PC-9 (cell line): ENCODE results near the gene TRIM38. TPM values are rescaled to one million over a fixed set of nuclear protein-coding genes. Genes with fewer than 3 reads are reported as not detected.
A peak's percentile ranks its signal among the peaks of the same experiment; 100 is the strongest.

Experiments
- BruUV-seq: library from RNA; stranded (reverse); fragments of 400-500 nt; replicated peaks from 2 replicates; lab custom pipeline; 2021; lab: Mats Ljungman, UMichigan
- CTCF ChIA-PET: fragments of 300-600 bp; sonication (Branson Sonifier 250); formaldehyde crosslinking; loops from one replicate; lab custom pipeline; 2022; ENCODE audit warnings: antibody characterized with exemption; lab: Charles Lee
- POLR2A ChIA-PET: fragments of 300-600 bp; sonication (Branson Sonifier 250); formaldehyde crosslinking; loops from one replicate; lab custom pipeline; 2022; ENCODE audit warnings: antibody characterized with exemption; ENCODE audit not compliant: unreplicated experiment; lab: Charles Lee
- DNase-seq, 2 experiments: peaks; one replicate each; pipeline versions ENCODE4 v3.0.0 to v3.0.0-alpha.2; 2015 to 2022; ENCODE audit warnings: mixed read lengths in 1 of 2
- H2AFZ ChIP-seq: fragments of 200-600 bp; sonication (generic); 2 replicates; pipeline ENCODE4 v1.8.1; 2017; ENCODE audit warnings: antibody characterized with exemption
- H3F3A ChIP-seq: fragments of 200-600 bp; sonication (generic); 2 replicates; pipeline ENCODE4 v1.8.1; 2017; ENCODE audit warnings: antibody characterized with exemption, mild to moderate bottlenecking, low read depth; ENCODE audit not compliant: insufficient read depth
- H3K27ac ChIP-seq: fragments of 200-600 bp; sonication (generic); 2 replicates; pipeline ENCODE4 v1.6.1; 2016; ENCODE audit warnings: mixed run types
- H3K27me3 ChIP-seq: fragments of 200-600 bp; sonication (generic); 2 replicates; pipeline ENCODE4 v1.6.1; 2016; ENCODE audit warnings: low read depth, mixed run types; ENCODE audit not compliant: insufficient read depth
- H3K36me3 ChIP-seq: fragments of 200-600 bp; sonication (generic); 2 replicates; pipeline ENCODE4 v1.6.1; 2016; ENCODE audit warnings: low read depth, mixed run types
- H3K4me1 ChIP-seq: fragments of 200-600 bp; sonication (generic); replicated peaks from 2 replicates; pipeline ENCODE4 v1.6.1; 2016; ENCODE audit warnings: mixed run types; ENCODE audit not compliant: insufficient read depth
- H3K4me2 ChIP-seq: fragments of 200-600 bp; sonication (generic); 2 replicates; pipeline ENCODE4 v1.6.1; 2017; ENCODE audit warnings: mixed run types
- H3K4me3 ChIP-seq: fragments of 200-600 bp; sonication (generic); 2 replicates; pipeline ENCODE4 v1.6.1; 2016; ENCODE audit warnings: mixed run types
- H3K79me2 ChIP-seq: fragments of 200-600 bp; sonication (generic); 2 replicates; pipeline ENCODE4 v1.6.1; 2017; ENCODE audit warnings: low read depth, mixed run types
- H3K9me2 ChIP-seq: fragments of 200-600 bp; sonication (generic); 2 replicates; pipeline ENCODE4 v1.8.1; 2017; ENCODE audit warnings: mild to moderate bottlenecking; ENCODE audit not compliant: insufficient read depth
- H3K9me3 ChIP-seq: fragments of 200-600 bp; sonication (generic); 2 replicates; pipeline ENCODE4 v1.8.1; 2016; ENCODE audit warnings: low read depth; ENCODE audit not compliant: insufficient read depth
- H4K20me1 ChIP-seq: fragments of 200-600 bp; sonication (generic); 2 replicates; pipeline ENCODE4 v1.8.1; 2017; ENCODE audit not compliant: insufficient read depth
- EZH2 ChIP-seq: fragments of 200-600 bp; sonication (generic); IDR thresholded peaks from 2 replicates; pipeline ENCODE4 v1.8.0; 2017; ENCODE audit warnings: antibody characterized with exemption, low read depth
- intact Hi-C: fragments of 100-400 bp; cut with micrococcal nuclease; formaldehyde crosslinking; loops from one replicate; pipeline ENCODE4 v1.10.0; 2022; ENCODE audit not compliant: unreplicated experiment
- total RNA-seq: library from RNA; stranded (reverse); gene quantifications from 2 replicates; pipeline ENCODE4 v1.2.3, GENCODE V29; 2021
- TF ChIP-seq, protein P1 (sequence below): fragments of 200-600 bp; sonication (generic); conservative IDR thresholded peaks from 2 replicates; pipeline ENCODE4 v1.6.1; 2017; ENCODE audit warnings: mixed run types, antibody characterized with exemption, mild to moderate bottlenecking, moderate library complexity

TRIM38 gene
- total RNA-seq, 1 experiment from 2014 or later: 31.3 TPM

DNA sequence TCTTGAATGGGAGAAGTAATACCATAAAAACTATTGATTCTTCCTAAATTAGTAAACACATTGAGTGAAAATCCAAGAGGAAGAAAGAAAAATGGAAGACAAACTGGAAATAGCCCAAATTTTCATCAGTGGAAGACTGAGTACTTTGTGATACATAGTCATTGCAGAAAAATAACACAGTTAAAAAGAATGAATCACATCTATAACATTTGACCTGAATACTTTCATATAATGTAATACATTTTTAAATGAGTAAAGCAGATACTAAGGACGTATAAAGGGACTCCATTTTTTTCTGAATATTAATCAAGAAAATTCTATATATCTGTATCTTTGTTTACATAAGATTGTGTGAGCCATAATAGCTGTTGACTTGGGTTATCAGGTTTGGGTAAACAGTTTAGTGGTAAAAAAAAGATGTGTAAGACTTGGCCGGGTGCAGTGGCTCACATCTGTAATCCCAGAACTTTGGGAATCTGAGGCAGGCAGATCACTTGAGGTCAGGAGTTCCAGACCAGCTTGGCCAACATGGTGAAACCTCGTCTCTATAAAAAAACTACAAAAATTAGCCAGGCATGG lies 27.8 kb upstream of the TRIM38 start:
- Histone ChIP-seq H3K4me3 (no peak overlapping the region), H3K27ac (no peak overlapping the region), H3K4me1 (no peaks in the 10 kb centered on the region), H3K4me2 (no peak overlapping the region), H3K27me3 (no peaks in the 10 kb centered on the region), H3K79me2 (no peaks in the 10 kb centered on the region), H3K9me2 (no peaks in the 10 kb centered on the region), H4K20me1 (no peaks in the 10 kb centered on the region), H3F3A (peaks cover 8% of the 10 kb centered on the region; the same call in 1 of the 2 replicates), H2AFZ (no peak overlapping the region), H3K9me3 (no peaks in the 10 kb centered on the region), H3K36me3 (no peaks in the 10 kb centered on the region)
- BruUV-seq: no TSS peak
- CTCF ChIA-PET: no interaction called here
- POLR2A ChIA-PET: interaction anchor here (0.6 kb wide), 1 partner anchor 56 kb away, joined by 4 read pairs; no protein-coding TSS in a partner anchor
- DNase-seq: peak in 1 of 2 experiments; percentile 39
- TF ChIP-seq, protein P1, sequence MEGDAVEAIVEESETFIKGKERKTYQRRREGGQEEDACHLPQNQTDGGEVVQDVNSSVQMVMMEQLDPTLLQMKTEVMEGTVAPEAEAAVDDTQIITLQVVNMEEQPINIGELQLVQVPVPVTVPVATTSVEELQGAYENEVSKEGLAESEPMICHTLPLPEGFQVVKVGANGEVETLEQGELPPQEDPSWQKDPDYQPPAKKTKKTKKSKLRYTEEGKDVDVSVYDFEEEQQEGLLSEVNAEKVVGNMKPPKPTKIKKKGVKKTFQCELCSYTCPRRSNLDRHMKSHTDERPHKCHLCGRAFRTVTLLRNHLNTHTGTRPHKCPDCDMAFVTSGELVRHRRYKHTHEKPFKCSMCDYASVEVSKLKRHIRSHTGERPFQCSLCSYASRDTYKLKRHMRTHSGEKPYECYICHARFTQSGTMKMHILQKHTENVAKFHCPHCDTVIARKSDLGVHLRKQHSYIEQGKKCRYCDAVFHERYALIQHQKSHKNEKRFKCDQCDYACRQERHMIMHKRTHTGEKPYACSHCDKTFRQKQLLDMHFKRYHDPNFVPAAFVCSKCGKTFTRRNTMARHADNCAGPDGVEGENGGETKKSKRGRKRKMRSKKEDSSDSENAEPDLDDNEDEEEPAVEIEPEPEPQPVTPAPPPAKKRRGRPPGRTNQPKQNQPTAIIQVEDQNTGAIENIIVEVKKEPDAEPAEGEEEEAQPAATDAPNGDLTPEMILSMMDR: no peak
- no peak for TF ChIP-seq EZH2
- intact Hi-C loops: no loop called here

DNA sequence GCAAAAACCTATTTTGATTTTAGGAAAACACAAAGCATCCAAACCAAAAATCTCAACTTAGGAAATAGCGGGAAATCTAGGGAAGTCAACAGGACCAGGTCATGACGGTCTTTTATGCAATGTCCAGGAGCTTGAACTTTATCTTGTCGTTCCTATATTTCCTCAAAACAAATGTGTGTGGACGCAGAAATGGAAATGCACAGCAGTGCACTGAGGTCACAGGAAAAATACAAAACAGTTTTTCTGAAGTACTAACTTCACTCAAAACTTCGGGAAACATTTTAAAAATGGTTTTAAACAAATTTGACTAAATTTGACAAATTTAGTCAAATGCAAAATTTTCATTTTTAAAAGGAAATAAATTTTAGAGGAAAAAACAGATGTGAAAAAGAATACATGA lies 26.6 kb upstream of the TRIM38 start:
- Histone ChIP-seq H3K36me3 (no peaks in the 10 kb centered on the region), H3K79me2 (no peaks in the 10 kb centered on the region), H3K27ac (no peak overlapping the region), H3K4me3 (no peak overlapping the region), H3K9me3 (no peaks in the 10 kb centered on the region), H3K9me2 (no peaks in the 10 kb centered on the region), H3K27me3 (no peaks in the 10 kb centered on the region), H4K20me1 (no peaks in the 10 kb centered on the region), H2AFZ (no peak overlapping the region), H3K4me1 (no peaks in the 10 kb centered on the region), H3F3A (peaks cover 8% of the 10 kb centered on the region; the same call in 1 of the 2 replicates), H3K4me2 (no peak overlapping the region)
- TF ChIP-seq, protein P1: no peak
- TF ChIP-seq EZH2: no peak
- BruUV-seq: no TSS peak
- no peak for DNase-seq
- POLR2A ChIA-PET: no interaction called here
- CTCF ChIA-PET: no interaction called here
- intact Hi-C loops: no loop called here

DNA sequence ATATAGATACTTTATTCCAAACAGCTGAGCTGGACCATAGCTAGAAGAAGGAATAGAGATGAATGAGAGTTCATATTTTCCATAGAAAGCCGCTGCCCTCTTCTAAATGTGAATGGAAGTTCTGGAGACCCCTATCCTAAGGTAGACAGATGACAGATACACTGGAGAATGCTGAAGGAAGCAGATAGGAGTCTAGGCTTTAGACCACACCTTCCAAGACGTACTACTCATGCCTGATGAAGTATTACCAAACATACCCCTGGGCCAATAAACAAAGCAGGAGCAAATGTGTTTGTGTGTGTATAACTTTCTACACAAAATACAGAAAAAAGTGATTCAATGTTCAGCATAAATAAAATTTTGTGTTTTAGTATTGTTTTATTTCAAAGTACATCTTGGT lies 23.0 kb upstream of the TRIM38 start:
- POLR2A ChIA-PET: no interaction called here
- intact Hi-C loops: no loop called here
- DNase-seq: no peak
- Histone ChIP-seq H3K9me2 (no peaks in the 10 kb centered on the region), H3K36me3 (no peaks in the 10 kb centered on the region), H3K4me2 (no peak overlapping the region), H3K4me3 (no peak overlapping the region), H2AFZ (no peak overlapping the region), H3K27me3 (no peaks in the 10 kb centered on the region), H3K4me1 (no peaks in the 10 kb centered on the region), H3K79me2 (no peaks in the 10 kb centered on the region), H4K20me1 (no peaks in the 10 kb centered on the region), H3K27ac (no peak overlapping the region), H3F3A (peaks cover 6% of the 10 kb centered on the region; the same call in 1 of the 2 replicates), H3K9me3 (no peaks in the 10 kb centered on the region)
- no TSS peak for BruUV-seq
- TF ChIP-seq, protein P1: no peak
- TF ChIP-seq EZH2: no peak
- CTCF ChIA-PET: no interaction called here
